GM18870 (cell line): ENCODE measurements around the gene DGUOK.
"Not testable (repeated sequence)": the region's sequence is repeated elsewhere in the genome, so short reads cannot be mapped to it uniquely, and the experiment has no call there.

ENCODE experiments used
- ATAC-seq: cut with Tn5 transposase; IDR thresholded peaks from one replicate; pipeline ENCODE4 v1.9.1; 2021; ENCODE audit warnings: moderate library complexity; ENCODE audit not compliant: unreplicated experiment

DGUOK gene

DNA sequence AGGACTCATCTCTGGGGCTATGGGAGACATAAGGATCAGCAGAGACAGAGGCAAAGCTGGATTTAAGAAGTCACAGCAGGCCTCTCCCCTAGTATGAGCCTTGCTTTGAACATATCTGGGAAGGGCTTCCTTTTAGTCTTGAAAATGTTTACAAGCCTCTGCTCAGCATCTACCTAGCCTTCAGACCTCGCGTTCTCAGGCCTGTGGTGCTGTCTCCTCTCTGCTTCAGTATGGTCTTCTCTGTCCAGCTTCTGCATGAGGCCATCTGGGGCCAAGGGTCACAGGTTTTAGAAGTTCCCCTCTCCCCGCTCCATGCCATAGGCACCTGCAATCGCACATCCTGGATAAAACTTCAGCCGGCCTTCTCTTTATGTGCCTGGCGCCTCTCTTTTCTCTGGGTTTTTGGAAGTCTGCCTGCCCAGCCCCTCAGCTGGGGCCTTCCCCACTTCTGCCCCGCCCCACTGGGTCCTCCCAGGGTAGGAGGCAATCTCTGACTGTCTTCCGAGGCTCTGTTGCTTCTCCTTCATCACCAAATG is 26.8 kb upstream of the DGUOK start:
- no peak for ATAC-seq

DNA sequence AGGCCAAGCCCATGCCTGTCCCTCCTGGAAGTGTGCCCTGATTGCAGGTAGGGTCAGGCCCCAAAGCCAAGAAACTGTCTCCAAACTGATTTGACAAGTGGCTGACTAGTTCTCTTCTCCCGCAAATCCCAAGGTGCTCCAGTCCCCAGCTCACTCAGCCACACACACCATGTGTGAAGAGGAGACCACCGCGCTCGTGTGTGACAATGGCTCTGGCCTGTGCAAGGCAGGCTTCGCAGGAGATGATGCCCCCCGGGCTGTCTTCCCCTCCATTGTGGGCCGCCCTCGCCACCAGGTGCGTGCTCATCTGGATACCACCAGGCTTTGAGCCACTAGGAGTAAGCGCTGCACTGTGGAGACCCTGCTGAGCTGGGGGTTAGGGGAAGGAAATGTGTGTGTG is 25.5 kb upstream of the DGUOK start:
- ATAC-seq: no peak

DNA sequence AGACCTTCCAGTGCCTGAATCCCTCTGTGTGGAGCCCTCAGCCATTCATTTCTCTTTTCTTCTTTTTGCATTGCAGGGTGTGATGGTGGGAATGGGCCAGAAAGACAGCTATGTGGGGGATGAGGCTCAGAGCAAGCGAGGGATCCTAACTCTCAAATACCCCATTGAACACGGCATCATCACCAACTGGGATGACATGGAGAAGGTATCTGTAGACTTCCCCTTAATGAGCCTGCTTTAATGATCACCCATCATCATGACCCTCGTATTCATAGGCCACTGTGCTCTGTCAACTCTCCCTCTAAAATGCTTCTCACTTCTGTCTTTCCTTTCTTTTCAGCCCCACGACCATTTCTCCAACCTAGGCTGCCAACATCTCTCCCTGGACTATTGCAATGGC is 24.4 kb upstream of the DGUOK start:
- ATAC-seq: no peak

DNA sequence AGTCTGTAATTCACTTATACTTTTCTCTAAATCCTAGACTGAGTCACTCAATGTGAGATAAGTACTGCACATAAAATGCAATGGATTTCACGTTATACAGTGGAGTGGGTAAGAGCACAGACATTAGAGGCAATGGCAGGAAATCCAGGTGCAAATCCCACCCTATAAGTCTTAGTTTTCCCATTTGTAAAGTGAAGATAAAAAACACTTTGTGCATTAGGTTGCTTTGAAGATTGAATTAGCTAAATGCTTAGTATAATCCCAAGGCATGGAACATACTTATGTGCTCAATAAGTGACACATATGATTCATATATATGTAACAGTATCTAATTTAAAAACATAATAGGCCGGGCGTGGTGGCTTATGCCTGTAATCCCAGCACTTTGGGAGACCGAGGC is 23.4 kb upstream of the DGUOK start:
- no peak for ATAC-seq

DNA sequence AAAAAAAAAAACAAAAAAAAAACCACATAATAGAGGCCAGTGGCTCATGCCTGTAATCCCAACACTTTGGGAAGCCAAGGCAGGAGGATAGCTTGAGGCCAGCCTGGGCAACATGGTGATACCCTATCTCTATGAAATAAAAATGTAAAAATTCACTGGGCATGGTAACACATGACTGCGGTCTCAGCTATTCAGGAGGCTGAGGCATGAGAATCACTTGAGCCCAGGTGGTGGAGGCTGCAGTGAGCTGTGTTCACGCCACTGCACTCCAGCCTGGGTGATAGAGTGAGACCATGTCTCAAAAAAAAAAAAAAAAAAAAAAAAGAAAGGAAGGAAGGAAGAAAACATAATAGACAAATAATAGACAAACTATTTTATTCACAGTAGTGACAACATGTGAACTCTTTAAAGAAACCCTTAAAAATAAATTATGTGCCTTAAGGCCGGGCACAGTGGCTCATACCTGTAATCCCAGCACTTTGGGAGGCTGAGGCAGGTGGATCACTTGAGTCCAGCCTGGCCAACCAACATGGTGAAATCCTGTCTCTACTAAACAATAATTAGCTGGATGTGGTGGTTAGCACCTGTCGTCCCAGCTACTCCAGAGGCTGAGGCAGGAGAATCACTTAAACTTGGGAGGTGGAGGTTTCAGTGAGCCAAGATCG is 22.6 kb upstream of the DGUOK start:
- not testable (repeated sequence) for ATAC-seq

DNA sequence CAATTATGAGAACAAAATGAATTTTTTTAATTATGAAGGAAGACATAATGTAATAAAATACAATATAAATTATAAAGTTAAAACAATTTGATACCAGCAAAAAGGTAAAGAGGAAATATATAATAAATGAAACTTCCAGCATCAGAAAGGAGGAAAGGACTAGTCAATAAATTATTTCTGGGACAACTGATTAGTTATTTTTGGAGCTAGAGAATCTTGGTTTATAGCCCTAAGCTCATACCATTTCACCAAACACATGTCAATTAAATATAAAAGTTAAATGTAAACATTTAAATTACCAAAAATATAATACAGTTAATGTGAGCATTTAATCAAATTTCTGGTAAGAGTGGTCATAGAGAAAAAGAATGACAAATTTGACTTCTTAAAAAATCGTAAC is 21.7 kb upstream of the DGUOK start:
- ATAC-seq: no peak

DNA sequence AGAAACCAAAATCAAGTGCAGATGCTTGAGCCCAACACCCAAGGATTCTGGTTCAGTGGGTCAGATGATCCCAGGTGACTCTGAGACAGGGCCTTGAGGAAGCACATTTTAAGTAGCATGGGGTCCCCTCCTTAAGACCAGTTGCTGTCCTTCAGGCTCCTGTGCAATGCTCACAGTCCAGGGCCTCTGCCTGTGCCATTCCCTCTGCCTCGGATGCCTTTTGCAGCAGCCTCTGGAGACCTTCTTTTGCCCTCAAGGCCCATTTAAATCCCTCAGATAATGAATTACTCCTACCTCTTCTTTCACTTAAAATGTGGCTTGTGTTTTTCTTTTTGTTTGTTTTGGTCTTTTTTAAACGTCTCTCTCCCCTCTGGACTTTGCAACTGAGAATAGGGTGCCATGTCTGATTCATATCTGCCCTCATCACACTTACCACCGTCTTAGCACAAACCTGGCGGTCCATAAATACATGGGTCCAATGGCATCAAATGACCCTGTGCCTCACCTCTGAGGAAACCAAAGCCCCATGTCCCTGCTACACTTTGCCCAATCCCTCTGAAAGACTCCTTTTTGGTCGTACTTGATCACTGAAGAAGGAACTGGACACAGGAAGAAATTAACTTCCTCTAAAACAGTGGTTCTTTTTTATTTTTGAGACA is 19.7 kb upstream of the DGUOK start:
- no peak for ATAC-seq

DNA sequence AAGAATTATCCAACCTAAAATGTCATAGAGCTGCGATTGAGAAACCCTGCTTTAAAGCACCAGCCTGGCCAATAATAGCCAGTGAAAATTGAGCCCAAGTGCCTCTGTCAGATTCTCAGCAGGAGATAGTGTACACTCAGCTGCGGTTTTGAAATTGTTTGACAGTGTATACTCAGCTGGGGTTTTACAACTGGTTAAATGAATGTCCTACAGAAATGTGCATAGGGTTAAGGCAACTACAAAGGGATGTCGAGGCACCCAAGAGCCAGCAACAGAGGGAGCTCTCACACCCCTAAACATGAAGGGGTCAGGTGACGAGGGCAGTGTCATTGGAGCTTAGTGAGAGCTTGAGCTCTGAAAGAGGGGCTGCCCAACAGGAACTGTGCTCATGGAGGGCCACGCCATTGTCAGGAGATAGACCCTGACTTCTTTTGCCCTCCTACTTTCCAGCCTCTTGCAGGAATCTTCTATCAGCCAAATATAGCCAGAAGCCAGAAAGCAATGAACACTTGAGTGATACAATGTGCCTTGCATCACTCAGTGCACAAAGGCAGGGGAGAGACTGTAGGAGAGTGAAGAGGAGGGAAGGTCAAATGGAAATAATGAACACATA is 18.7 kb upstream of the DGUOK start:
- ATAC-seq: no peak

DNA sequence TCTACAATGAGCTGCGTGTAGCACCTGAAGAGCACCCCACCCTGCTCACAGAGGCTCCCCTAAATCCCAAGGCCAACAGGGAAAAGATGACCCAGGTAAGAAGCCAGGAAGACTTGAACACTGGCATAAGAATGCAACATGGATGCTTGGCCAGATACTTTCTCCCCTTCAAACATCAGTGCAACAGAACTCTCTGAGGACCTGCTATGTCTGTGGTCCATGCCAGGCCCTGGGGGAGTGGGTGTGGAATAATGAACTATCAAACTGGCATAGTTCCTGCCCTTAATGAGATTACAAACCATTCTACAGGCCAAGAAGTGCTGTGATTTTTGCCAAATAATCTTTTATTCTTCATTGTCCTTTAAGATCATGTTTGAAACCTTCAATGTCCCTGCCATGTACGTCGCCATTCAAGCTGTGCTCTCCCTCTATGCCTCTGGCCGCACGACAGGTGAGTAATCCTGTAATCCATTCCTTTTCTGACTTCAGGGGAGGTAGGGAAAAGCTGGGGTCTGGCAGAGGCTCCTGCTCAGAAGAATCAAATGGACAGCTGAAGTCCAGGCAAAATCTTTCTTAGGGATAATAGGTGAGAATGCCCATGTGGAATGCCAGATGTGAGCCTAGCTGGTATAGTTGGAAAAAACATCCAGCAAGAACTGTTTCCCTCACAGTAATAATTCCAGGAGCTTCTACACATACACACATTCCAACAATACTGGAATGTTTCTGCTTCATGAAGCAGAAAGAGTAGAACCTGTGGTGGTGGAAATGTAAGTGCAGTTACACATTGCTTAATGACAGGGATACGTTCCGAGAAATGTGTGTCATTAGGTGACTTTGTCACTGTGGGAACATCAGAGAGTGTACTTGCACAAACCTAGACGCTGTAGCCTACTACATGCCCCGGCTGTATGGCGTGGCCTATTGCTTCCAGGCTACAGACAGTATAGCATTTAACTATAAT is 17.7 kb upstream of the DGUOK start:
- ATAC-seq: no peak

DNA sequence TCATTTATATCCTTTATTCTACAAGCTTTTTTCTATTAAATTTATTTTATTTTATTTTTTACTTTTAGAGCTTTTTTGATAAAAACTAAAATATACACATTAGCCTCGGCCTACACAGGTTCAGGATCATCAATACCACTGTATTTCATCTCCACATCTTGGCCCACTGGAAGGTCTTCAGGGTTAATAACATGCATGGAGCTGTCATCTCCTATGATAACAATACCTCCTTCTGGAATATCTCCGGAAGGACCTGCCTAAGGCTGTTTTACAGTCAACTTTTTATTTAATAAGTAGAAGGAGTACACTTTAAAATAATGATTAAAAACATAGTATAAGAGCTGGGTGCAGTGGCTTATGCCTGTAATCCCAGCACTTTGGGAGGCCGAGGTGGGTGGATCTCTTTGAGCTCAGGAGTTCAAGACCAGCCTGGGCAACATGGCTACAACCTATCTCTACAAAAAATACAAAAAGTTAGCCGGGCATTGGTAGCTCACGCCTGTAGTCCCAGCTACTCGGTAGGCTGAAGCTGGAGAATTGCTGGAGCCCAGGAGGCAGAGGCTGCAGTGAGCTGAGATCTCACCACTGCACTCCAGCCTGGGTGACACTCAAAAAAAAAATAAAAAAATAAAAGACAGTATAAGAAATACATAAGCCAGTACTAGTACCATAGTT is 15.7 kb upstream of the DGUOK start:
- ATAC-seq: no peak

DNA sequence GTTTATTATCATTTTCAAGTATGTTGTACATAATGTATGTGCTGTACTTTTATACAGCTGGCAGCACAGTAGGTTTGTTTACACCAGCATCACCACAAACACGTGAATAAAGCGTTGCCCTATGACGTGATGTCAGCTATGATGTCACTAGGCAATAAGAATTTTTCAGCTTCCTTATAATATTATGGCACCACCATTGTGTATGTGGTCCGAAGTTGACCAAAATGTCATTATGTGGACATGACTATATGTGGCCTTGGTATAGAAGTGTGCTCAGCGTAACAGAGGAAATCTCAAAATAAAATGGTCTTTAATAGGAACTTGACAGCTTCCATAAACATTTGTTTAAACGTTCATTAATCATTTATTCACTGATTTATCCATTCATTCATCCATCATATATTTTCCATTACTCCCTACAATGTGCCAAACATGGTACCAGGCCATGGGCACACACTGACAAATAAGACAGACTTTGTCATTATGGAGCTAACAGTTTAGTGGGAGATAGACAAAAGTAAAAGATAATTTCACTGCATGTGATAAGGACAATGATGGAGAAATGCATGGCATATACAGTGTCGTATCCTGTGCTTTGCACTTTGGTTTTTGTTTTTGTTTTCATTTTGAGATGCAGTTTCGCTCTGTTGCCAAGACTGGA is 15.0 kb upstream of the DGUOK start:
- ATAC-seq: no peak

DNA sequence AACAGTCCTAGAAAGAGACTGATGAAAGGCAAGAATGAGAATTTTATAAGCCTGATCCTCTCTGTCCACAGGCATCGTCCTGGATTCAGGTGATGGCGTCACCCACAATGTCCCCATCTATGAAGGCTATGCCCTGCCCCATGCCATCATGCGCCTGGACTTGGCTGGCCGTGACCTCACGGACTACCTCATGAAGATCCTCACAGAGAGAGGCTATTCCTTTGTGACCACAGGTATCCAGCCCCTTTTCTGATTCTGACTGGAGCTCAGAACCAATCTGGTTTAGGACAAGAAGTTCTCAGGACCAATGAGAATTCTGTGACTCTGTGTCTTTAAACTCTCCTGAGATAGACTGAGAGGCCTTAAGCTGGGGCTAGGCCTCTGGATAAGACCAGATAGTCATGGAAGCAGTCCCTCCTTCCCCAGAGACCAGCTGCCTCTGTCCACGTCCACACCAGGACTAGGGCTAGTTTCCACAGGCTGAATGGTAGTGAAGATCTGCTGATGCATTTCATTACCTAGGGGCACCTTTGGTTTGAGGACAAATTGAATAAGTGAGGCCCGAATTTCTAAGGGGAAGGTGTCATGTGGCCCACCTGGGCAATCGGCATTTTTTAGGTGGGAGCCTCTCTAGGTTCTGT is 13.1 kb upstream of the DGUOK start:
- no peak for ATAC-seq

DNA sequence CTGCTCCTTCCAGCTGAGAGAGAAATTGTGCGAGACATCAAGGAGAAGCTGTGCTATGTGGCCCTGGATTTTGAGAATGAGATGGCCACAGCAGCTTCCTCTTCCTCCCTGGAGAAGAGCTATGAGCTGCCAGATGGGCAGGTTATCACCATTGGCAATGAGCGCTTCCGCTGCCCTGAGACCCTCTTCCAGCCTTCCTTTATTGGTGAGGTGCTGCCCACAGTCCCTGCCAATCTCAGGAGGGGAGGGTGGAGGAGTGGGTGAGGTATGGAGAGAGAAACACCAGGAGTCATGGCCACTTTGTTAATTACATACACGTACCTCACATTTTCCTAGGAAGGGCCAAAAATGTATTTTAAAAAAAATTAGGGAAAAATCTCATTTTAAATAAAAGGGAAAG is 12.0 kb upstream of the DGUOK start:
- no peak for ATAC-seq

DNA sequence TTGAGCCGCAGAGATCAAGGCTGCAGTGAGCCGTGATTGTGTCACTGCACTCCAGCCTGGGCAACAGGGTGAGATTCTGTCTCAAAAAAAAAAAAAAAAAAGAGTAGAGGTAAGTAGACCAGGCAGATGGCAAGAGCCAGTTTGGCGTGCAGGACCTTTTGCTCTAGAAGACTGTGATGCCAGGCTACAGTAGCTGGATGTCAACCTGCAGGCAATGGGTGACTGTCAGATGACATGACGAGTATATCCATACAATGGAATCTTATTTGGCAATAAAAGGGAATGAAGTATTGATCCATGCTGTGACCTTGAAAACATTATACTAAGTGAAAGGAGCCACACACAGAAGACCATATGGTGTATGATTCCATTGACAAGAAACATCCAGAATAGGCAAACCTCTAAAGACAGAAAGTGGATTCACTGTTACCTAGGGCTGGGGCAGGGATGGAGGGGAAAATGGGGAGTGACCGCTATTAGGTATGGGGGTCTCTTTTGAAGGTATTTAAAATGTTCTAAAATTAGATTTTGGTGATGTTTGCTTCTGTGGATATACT is 11.2 kb upstream of the DGUOK start:
- no peak for ATAC-seq

DNA sequence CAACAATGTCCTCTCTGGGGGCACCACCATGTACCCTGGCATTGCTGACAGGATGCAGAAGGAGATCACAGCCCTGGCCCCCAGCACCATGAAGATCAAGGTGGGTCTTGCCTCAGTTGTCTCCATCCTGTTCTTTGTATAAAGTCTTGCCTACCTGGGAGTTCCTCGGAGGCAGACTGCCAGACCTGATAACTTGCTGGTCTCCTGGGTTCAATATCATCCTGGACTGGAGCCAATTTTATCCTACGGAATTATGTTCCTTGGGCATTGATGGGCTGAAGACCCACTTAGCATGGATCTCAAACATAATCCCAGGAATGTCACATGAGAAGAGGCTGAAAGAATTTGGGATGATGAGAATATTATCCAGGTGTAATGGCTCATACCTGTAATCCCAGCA is 10.0 kb upstream of the DGUOK start:
- no peak for ATAC-seq

DNA sequence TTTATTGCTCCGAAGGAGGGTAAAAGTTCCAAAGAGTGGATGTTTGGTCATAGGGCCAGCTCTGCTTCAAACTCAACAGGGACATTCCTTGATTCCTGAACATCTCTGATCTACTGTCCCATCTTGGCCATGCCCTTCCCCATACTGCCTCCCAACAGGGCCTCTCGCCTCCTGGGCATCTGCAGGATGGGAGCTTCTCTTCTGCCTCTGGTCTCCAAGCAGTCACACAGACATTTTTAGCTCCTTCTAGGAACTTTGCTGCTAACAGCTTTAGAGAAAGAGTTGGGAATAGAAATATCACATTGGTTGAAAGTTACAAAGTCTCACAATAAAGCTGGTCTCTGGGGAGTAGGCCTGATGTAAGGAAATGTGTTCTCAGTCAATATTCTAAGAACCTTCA is 9.4 kb upstream of the DGUOK start:
- no peak for ATAC-seq

DNA sequence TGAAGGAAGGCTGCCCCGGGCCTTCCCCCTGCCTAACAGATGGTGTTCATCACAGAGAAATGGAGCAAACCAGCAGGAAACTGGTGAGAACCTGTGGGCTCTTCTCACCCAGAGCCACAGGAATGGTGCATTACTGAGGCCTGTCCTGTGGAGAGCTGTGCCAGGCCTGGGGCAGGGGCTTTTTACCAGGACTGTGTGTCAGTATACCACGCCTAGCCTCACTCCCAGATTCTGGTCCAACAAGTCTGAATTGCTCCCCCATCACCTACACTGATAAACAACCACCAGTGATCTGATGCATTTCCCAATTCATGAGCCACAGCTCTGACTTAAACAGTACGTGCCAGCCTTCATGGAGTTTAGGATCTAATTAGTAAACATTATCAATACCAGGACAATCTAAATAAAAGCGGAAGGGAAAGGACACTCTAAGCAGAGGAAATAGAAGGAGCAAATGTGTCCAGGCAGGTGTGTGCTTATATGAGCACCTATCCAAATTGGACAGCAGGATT is 8.9 kb upstream of the DGUOK start:
- ATAC-seq: no peak

DNA sequence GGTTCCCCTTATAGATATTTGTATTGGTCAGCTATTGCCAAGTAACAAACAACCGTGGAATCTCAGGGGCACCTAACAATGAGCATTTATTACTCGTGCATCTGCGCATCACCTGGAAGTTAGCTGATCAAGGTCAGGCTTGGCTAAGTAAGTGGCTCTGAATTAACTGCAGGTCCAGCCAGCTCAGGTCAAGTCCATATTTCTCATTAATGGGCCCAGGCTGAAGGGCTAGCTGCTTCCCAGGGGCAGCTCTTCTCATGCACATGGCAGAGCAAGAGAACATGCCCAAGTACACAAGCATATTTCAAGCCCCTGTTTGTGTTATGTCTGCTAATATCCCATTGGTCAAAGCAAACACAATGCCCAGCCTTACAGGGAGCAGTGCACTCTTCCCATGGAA is 7.8 kb upstream of the DGUOK start:
- ATAC-seq: no peak

DNA sequence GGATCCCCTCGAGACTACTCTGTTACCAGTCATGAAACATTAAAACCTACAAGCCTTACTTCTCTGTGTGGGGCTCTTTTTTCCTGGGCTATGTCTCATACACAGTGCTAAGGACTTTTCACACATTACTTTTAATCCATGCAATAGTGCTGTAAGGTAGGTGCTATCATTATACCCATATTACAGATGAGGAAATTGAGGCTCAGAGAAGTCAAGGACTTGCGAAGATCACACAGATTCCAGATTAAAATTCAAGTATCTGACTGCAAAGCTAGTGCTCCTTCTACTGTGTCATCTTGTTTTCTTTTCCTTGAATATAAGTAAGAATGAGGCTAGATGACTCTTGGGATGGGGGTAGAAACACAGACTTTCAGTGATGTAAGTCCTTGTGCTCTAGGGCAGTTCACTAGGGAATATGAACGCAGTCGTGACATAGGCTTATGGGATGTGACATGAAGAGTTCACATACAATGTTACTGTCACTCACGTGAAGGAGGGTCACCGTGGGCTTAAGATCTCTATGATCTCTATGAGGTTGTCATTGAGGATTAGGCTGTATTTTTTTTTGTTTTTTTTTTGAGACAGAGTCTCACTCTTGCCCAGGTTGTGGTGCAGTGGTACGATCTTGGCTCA is 7.0 kb upstream of the DGUOK start:
- ATAC-seq: no peak
